SK-N-SH treated with all-trans-retinoic acid at 6 μM for 48 hours (cell line): ENCODE data around the gene FCER2.

Experiments
- ATAC-seq: fragments of 200-7000 bp; cut with Tn5 transposase; 3 replicates; pipeline ENCODE4 v1.9.1; 2020; ENCODE audit warnings: mild to moderate bottlenecking, moderate library complexity
- BACH2 ChIP-seq: fragments of 250-450 bp; sonication (Bioruptor Pico); IDR thresholded peaks from 2 replicates; pipeline ENCODE4 v1.9.0; 2021; ENCODE audit warnings: mild to moderate bottlenecking, borderline replicate concordance
- CSDC2 ChIP-seq: fragments of 250-450 bp; sonication (Bioruptor Pico); IDR thresholded peaks from 2 replicates; pipeline ENCODE4 v1.5.0; 2020; ENCODE audit warnings: mild to moderate bottlenecking, moderate library complexity
- CSRNP3 ChIP-seq: fragments of 250-450 bp; sonication (Bioruptor Pico); IDR thresholded peaks from 2 replicates; pipeline ENCODE4 v1.5.1; 2021; ENCODE audit warnings: mild to moderate bottlenecking, moderate library complexity
- ESRRG ChIP-seq: fragments of 250-450 bp; sonication (Bioruptor Pico); IDR thresholded peaks from 2 replicates; pipeline ENCODE4 v1.6.1; 2021; ENCODE audit warnings: mild to moderate bottlenecking
- GLIS3 ChIP-seq: fragments of 250-450 bp; sonication (Bioruptor Pico); IDR thresholded peaks from 2 replicates; pipeline ENCODE4 v1.5.0; 2020; ENCODE audit warnings: mild to moderate bottlenecking, moderate library complexity
- ISL1 ChIP-seq: fragments of 250-450 bp; sonication (Bioruptor Pico); IDR thresholded peaks from 2 replicates; pipeline ENCODE4 v2.1.2; 2022; ENCODE audit warnings: mild to moderate bottlenecking, moderate library complexity
- OSR1 ChIP-seq: fragments of 250-450 bp; sonication (Bioruptor Pico); IDR thresholded peaks from 2 replicates; pipeline ENCODE4 v1.8.0; 2022; ENCODE audit warnings: moderate library complexity, mild to moderate bottlenecking, inconsistent platforms
- PPARA ChIP-seq: fragments of 250-450 bp; sonication (Bioruptor Pico); IDR thresholded peaks from 2 replicates; pipeline ENCODE4 v1.5.0; 2020; ENCODE audit warnings: mild to moderate bottlenecking, borderline replicate concordance
- RARB ChIP-seq: fragments of 250-450 bp; sonication (Bioruptor Pico); IDR thresholded peaks from 2 replicates; pipeline ENCODE4 v1.8.0; 2021; ENCODE audit warnings: mild to moderate bottlenecking, moderate library complexity
- SNAI2 ChIP-seq: fragments of 250-450 bp; sonication (Bioruptor Pico); IDR thresholded peaks from 2 replicates; pipeline ENCODE4 v1.5.0; 2020; ENCODE audit warnings: mild to moderate bottlenecking, moderate library complexity
- TCF4 ChIP-seq: fragments of 250-450 bp; sonication (Bioruptor Pico); IDR thresholded peaks from 2 replicates; pipeline ENCODE4 v1.8.0; 2021; ENCODE audit warnings: mild to moderate bottlenecking, moderate library complexity, borderline replicate concordance
- ZC3H10 ChIP-seq: fragments of 250-450 bp; sonication (Bioruptor Pico); IDR thresholded peaks from 2 replicates; pipeline ENCODE4 v1.5.1; 2021; ENCODE audit warnings: mild to moderate bottlenecking, moderate library complexity
- ZFP3 ChIP-seq: fragments of 250-450 bp; sonication (Bioruptor Pico); IDR thresholded peaks from 2 replicates; pipeline ENCODE4 v1.5.0; 2020; ENCODE audit warnings: mild to moderate bottlenecking, moderate library complexity
- ZFP30 ChIP-seq: fragments of 450-650 bp; formaldehyde crosslinking; IDR thresholded peaks from 2 replicates; pipeline ENCODE4 v1.5.0; 2022; ENCODE audit warnings: mild to moderate bottlenecking, moderate library complexity
- ZNF565 ChIP-seq: fragments of 450-650 bp; formaldehyde crosslinking; conservative IDR thresholded peaks from 2 replicates; pipeline ENCODE4 v1.5.0; 2020; ENCODE audit warnings: low read depth, mild to moderate bottlenecking, moderate library complexity
- ZNF70 ChIP-seq: fragments of 450-650 bp; formaldehyde crosslinking; IDR thresholded peaks from 2 replicates; pipeline ENCODE4 v1.5.0; 2020; ENCODE audit warnings: mild to moderate bottlenecking, moderate library complexity
- TF ChIP-seq, protein P1 (sequence below): fragments of 250-450 bp; sonication (Bioruptor Pico); IDR thresholded peaks from 2 replicates; pipeline ENCODE4 v1.5.0; 2020; ENCODE audit warnings: mild to moderate bottlenecking, moderate library complexity
- TF ChIP-seq, protein P2 (sequence below): fragments of 250-450 bp; sonication (Bioruptor Pico); IDR thresholded peaks from 2 replicates; pipeline ENCODE4 v1.5.1; 2020; ENCODE audit warnings: low read depth, mild to moderate bottlenecking, moderate library complexity
- TF ChIP-seq, protein P3 (sequence below): fragments of 250-450 bp; sonication (Bioruptor Pico); IDR thresholded peaks from 2 replicates; pipeline ENCODE4 v1.8.0; 2020; ENCODE audit warnings: mild to moderate bottlenecking, moderate library complexity, borderline replicate concordance

The FCER2 gene

GRCh38 chr19:7676376-7676775 lies 25.6 kb downstream of the FCER2 start:
- TF ChIP-seq, protein P1, sequence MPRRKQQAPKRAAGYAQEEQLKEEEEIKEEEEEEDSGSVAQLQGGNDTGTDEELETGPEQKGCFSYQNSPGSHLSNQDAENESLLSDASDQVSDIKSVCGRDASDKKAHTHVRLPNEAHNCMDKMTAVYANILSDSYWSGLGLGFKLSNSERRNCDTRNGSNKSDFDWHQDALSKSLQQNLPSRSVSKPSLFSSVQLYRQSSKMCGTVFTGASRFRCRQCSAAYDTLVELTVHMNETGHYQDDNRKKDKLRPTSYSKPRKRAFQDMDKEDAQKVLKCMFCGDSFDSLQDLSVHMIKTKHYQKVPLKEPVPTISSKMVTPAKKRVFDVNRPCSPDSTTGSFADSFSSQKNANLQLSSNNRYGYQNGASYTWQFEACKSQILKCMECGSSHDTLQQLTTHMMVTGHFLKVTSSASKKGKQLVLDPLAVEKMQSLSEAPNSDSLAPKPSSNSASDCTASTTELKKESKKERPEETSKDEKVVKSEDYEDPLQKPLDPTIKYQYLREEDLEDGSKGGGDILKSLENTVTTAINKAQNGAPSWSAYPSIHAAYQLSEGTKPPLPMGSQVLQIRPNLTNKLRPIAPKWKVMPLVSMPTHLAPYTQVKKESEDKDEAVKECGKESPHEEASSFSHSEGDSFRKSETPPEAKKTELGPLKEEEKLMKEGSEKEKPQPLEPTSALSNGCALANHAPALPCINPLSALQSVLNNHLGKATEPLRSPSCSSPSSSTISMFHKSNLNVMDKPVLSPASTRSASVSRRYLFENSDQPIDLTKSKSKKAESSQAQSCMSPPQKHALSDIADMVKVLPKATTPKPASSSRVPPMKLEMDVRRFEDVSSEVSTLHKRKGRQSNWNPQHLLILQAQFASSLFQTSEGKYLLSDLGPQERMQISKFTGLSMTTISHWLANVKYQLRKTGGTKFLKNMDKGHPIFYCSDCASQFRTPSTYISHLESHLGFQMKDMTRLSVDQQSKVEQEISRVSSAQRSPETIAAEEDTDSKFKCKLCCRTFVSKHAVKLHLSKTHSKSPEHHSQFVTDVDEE = no peak
- no peak for TF ChIP-seq CSRNP3 (CRISPR knock-in tag)
- TF ChIP-seq, protein P2, sequence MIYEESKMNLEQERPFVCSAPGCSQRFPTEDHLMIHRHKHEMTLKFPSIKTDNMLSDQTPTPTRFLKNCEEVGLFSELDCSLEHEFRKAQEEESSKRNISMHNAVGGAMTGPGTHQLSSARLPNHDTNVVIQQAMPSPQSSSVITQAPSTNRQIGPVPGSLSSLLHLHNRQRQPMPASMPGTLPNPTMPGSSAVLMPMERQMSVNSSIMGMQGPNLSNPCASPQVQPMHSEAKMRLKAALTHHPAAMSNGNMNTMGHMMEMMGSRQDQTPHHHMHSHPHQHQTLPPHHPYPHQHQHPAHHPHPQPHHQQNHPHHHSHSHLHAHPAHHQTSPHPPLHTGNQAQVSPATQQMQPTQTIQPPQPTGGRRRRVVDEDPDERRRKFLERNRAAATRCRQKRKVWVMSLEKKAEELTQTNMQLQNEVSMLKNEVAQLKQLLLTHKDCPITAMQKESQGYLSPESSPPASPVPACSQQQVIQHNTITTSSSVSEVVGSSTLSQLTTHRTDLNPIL = no peak
- TF ChIP-seq ZNF70 (CRISPR knock-in tag) = no peak
- TF ChIP-seq GLIS3 (CRISPR knock-in tag) = no peak
- no peak for TF ChIP-seq ZFP3 (CRISPR knock-in tag)
- no peak for TF ChIP-seq ZFP30 (CRISPR knock-in tag)
- TF ChIP-seq PPARA (CRISPR knock-in tag) = no peak
- no peak for TF ChIP-seq CSDC2 (CRISPR knock-in tag)
- no peak for ATAC-seq

DNA sequence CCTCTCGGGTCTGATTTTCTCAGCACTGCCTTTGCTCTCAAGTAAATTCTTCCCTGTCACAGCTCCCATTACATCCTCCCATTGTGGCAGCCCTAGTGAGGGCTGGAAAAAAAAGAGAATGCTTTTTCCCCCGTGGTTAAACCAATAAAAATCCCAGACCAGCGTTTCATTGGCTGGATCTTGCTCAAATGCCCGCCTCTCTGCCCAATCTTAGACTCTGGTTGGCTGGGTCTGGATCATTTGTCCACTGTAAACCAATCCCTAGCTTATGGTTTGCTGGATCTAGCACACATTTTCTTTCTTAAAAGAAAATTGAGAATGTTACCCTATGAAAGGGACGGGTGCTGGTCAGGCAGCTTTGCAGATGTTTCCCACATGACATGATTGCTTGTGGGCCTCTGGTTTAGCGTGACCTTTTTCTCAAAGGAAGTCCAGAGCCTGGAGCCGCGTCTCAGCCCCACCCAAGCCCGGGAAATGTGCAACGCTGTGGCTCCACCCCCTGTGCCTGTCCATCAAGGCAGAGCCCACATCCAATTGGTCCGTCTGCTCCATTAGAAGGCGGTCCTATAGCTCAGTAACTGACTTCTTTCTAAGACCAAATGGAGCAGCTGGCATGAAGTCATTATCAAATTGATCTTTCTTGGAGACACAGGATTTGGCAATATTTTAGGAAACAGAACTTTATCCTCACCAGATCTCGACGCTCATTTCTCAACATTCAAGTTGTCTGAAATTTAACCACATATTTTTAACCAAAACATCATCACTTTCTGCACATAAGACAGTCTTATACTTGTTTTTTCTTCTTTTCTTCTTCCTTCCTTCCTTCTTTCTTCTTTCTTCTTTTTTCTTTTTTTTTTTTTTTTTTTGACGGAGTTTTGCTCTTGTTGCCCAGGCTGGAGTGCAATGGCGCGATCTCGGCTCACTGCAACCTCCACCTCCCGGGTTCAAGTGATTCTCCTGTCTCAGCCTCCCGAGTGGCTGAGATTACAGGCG lies 27.6 kb downstream of the FCER2 start:
- ATAC-seq = peak; percentile 79
- TF ChIP-seq, protein P3, sequence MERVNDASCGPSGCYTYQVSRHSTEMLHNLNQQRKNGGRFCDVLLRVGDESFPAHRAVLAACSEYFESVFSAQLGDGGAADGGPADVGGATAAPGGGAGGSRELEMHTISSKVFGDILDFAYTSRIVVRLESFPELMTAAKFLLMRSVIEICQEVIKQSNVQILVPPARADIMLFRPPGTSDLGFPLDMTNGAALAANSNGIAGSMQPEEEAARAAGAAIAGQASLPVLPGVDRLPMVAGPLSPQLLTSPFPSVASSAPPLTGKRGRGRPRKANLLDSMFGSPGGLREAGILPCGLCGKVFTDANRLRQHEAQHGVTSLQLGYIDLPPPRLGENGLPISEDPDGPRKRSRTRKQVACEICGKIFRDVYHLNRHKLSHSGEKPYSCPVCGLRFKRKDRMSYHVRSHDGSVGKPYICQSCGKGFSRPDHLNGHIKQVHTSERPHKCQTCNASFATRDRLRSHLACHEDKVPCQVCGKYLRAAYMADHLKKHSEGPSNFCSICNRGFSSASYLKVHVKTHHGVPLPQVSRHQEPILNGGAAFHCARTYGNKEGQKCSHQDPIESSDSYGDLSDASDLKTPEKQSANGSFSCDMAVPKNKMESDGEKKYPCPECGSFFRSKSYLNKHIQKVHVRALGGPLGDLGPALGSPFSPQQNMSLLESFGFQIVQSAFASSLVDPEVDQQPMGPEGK (CRISPR knock-in tag) = no peak
- TF ChIP-seq, protein P1 = no peak
- TF ChIP-seq CSDC2 (CRISPR knock-in tag) (no peak), OSR1 (CRISPR knock-in tag) (no peak), ZNF565 (CRISPR knock-in tag) (no peak), ZNF70 (CRISPR knock-in tag) (no peak), ISL1 (CRISPR knock-in tag) (no peak), RARB (CRISPR knock-in tag) (no peak), ESRRG (no peak), SNAI2 (CRISPR knock-in tag) (no peak), ZC3H10 (CRISPR knock-in tag) (no peak), TCF4 (no peak), BACH2 (no peak), CSRNP3 (CRISPR knock-in tag) (no peak)
